ENCODE data around the gene RNF144A. TPM values are rescaled to one million over a fixed set of nuclear protein-coding genes. Genes with fewer than 3 reads are reported as not detected.

Gene RNF144A
- polyA plus RNA-seq, 1 experiment = 0.12 TPM

DNA sequence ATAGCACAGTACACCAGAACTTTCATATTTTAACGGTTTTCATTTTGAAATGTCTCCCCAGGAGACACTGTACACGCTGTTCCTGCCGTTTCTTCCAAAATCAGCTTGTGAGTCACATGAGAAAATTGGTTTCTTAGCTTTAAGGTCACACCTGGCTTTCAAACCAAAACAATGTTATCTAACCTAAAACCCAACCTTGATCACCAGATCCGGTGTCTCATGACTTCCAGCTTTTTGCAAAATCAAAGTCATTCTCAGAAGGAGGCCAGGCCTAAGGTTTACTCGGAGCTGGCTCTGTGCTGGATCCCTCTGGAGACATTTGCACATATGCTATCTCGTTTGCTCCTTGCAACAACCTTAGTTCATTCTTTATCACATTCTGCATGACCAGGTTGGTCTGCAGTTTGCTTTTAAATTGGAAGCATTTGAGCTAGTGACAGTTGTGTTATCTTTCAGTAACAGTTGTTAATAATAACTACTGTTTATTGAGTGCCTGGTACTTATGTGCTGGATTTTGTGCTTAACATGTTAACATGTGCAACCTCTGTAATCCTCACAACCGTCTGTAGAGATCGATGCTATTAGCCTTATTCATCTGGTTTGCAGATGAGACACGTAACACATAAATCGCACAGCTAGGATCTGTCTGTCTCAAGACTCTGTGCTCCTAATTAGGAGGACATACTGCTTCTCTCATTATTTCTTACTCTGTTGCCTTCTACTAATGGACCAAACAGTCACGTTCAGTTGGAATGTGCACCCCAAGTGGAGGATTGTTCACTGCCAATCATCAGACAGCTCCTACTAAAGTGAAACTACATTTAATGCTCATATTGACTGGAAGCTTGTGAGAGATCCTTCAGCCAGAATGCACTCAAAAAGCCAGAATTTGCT is 105.5 kb downstream of the RNF144A start:
- CTCF ChIA-PET = interaction anchor here (0.9 to 2.5 kb wide), 2 partner anchors 14 to 21 kb away, joined by 3 to 8 read pairs; no protein-coding TSS in a partner anchor
- POLR2A ChIA-PET = no interaction called here
- DNase-seq (ENCODE audit: low read depth) = no peak
- H3K36me3 ChIP-seq (ENCODE audit: control insufficient read depth, insufficient read depth, low read length) = no peaks in the 10 kb centered on the region
- no peaks in the 10 kb centered on the region for H3K27me3 ChIP-seq (ENCODE audit: control insufficient read depth, insufficient read depth, low read length)
- TF ChIP-seq, protein P1, sequence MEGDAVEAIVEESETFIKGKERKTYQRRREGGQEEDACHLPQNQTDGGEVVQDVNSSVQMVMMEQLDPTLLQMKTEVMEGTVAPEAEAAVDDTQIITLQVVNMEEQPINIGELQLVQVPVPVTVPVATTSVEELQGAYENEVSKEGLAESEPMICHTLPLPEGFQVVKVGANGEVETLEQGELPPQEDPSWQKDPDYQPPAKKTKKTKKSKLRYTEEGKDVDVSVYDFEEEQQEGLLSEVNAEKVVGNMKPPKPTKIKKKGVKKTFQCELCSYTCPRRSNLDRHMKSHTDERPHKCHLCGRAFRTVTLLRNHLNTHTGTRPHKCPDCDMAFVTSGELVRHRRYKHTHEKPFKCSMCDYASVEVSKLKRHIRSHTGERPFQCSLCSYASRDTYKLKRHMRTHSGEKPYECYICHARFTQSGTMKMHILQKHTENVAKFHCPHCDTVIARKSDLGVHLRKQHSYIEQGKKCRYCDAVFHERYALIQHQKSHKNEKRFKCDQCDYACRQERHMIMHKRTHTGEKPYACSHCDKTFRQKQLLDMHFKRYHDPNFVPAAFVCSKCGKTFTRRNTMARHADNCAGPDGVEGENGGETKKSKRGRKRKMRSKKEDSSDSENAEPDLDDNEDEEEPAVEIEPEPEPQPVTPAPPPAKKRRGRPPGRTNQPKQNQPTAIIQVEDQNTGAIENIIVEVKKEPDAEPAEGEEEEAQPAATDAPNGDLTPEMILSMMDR (IDR thresholded peaks at IDR 0.05; ENCODE audit: insufficient read depth, low read depth, low read length) = no peak
- no peak overlapping the region for H3K4me3 ChIP-seq (ENCODE audit: low read depth, low read length)

DNA sequence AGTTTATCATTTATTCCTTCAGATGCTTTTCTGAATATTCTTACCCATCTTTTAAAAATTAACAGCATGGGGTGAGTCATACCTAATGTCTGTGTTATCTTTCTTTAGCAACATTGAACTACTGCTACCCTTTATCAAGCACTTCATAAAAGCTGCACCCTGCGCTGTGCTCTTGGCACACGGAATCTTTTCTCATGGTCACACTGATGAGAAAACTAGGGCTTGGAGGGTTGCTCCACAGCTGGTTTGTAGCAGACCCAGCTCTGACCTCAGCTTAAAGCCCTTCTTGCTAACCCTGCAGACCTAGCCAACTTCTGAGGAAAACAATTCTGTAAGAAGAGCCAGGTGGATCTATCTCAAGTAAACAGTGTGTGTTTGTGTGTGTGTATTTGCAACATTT is 106.3 kb downstream of the RNF144A start:
- CTCF ChIA-PET = interaction anchor here (2.5 kb wide), 1 partner anchor 20 kb away, joined by 8 read pairs; no protein-coding TSS in a partner anchor
- Histone ChIP-seq H3K27me3 (ENCODE audit: control insufficient read depth, insufficient read depth, low read length) (no peaks in the 10 kb centered on the region), H3K4me3 (ENCODE audit: low read depth, low read length) (no peak overlapping the region), H3K36me3 (ENCODE audit: control insufficient read depth, insufficient read depth, low read length) (no peaks in the 10 kb centered on the region)
- TF ChIP-seq, protein P1 (IDR thresholded peaks at IDR 0.05; ENCODE audit: insufficient read depth, low read depth, low read length) = no peak
- POLR2A ChIA-PET = no interaction called here
- no peak for DNase-seq (ENCODE audit: low read depth)

DNA sequence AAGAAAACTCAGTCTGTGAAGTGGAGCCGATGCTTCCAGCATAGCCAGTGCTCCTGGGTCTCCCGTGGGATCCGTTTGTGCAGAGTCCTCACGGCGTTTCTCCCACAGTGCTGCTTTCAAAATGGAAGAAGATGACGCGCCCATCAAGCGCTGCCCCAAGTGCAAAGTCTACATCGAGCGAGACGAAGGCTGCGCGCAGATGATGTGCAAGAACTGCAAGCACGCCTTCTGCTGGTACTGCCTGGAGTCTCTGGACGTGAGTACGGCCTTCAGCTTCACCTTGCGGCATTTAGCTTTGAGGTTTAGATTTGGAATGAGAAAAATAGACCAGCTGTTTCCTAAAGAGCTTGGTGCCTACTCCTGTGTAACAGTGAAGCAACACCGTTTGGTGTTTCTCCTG is 107.0 kb downstream of the RNF144A start:
- TF ChIP-seq, protein P1 (IDR thresholded peaks at IDR 0.05; ENCODE audit: insufficient read depth, low read depth, low read length) = no peak
- no peak overlapping the region for H3K4me3 ChIP-seq (ENCODE audit: low read depth, low read length)
- CTCF ChIA-PET = no interaction called here
- no peak for DNase-seq (ENCODE audit: low read depth)
- no peaks in the 10 kb centered on the region for H3K36me3 ChIP-seq (ENCODE audit: control insufficient read depth, insufficient read depth, low read length)
- POLR2A ChIA-PET = no interaction called here
- H3K27me3 ChIP-seq (ENCODE audit: control insufficient read depth, insufficient read depth, low read length) = no peaks in the 10 kb centered on the region

DNA sequence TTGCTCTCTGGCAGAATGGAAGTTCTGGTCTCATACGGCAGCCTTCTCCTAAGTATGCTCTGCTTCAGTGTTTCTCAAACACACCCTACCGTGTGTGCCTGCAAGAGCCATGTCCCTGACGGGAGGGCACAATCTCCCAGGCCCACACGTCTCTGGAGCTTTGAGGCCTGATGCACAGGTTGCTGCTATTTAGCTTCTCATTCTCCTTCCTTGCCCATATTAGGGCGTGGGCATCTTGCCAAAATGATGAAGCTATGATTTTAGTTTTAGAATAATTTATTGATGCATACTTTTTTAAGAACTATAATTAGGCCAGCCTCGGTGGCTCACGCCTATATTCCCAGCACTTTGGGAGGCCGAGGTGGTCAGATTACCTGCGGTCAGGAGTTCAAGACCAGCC is 107.9 kb downstream of the RNF144A start:
- Histone ChIP-seq H3K36me3 (ENCODE audit: control insufficient read depth, insufficient read depth, low read length) (no peaks in the 10 kb centered on the region), H3K4me3 (ENCODE audit: low read depth, low read length) (no peak overlapping the region), H3K27me3 (ENCODE audit: control insufficient read depth, insufficient read depth, low read length) (no peaks in the 10 kb centered on the region)
- TF ChIP-seq, protein P1 (IDR thresholded peaks at IDR 0.05; ENCODE audit: insufficient read depth, low read depth, low read length) = no peak
- ChIA-PET CTCF (no interaction called here), POLR2A (no interaction called here)
- no peak for DNase-seq (ENCODE audit: low read depth)

DNA sequence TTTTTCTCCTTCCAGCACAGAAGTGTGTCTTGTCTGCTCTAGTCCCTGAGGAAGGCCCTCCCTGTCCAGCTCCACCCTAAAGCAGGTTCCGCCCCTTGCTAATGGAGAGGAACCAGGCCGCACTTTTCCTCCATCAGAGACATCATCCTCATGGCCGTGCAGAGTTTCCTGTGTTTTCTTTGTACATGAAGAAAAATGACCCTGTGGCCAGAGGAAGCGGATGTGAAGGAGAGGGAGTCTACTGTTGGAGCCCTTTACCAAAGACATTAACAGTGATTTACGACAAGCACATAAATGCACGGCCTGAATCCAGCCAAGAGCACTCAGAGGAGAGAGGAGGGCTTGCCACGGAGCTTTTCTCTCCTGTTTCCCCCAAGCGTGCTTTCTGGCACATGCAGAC is 109.5 kb downstream of the RNF144A start:
- CTCF ChIA-PET = interaction anchor here (1.4 kb wide), 2 partner anchors 10 to 17 kb away, joined by 4 to 5 read pairs; no protein-coding TSS in a partner anchor

More for the DNA sequence above, 109.5 kb downstream of the RNF144A start:
- TF ChIP-seq, protein P1 (IDR thresholded peaks at IDR 0.05; ENCODE audit: insufficient read depth, low read depth, low read length) = no peak
- DNase-seq (ENCODE audit: low read depth) = no peak
- POLR2A ChIA-PET = no interaction called here
- H3K36me3 ChIP-seq (ENCODE audit: control insufficient read depth, insufficient read depth, low read length) = no peaks in the 10 kb centered on the region
- no peaks in the 10 kb centered on the region for H3K27me3 ChIP-seq (ENCODE audit: control insufficient read depth, insufficient read depth, low read length)
- H3K4me3 ChIP-seq (ENCODE audit: low read depth, low read length) = no peak overlapping the region

All from BJ (cell line).